Stimulated activated CD4-positive, alpha-beta T cell treated with anti-CD3 and anti-CD28 coated beads, Interleukin-12 subunit alpha, Interleukin-12 subunit beta, amount 100 ng/mL, for 24 hours (primary cell): ENCODE data around the gene GLB1L3.

ENCODE experiments used
- DNase-seq, 2 experiments: peaks; one replicate each; pipeline ENCODE4 v3.0.0-alpha.2; 2020; ENCODE audit warnings: low read depth in 2 of 2

Gene GLB1L3

GRCh38 chr11:134275534-134276395 is at the start of gene GLB1L3:
Gene GLB1L3, plus strand, starts transcription at chr11:134276379. Its CDS starts 362 bp downstream, at chr11:134276741.
- peak; percentile 59 to 70 for DNase-seq

- no peak for DNase-seq
These were observed 49.3 kb upstream of the GLB1L3 start for GRCh38 chr11:134226806-134227325.

- no peak for DNase-seq
These were observed 47.6 kb upstream of the GLB1L3 start for GRCh38 chr11:134228625-134229024.

- DNase-seq, result no peak
These were observed 46.9 kb upstream of the GLB1L3 start for GRCh38 chr11:134229126-134229790.

GRCh38 chr11:134230339-134230738 is 45.8 kb upstream of the GLB1L3 start:
- DNase-seq, result no peak

- no peak for DNase-seq
These were observed 44.1 kb upstream of the GLB1L3 start for GRCh38 chr11:134231958-134232659.

GRCh38 chr11:134233729-134234179 is 42.4 kb upstream of the GLB1L3 start:
- no peak for DNase-seq

- DNase-seq, result no peak
These were observed 40.8 kb upstream of the GLB1L3 start for GRCh38 chr11:134235399-134235798.

GRCh38 chr11:134236834-134237556 is 39.2 kb upstream of the GLB1L3 start:
- DNase-seq, result no peak

GRCh38 chr11:134237557-134237922 is 38.6 kb upstream of the GLB1L3 start:
- no peak for DNase-seq

- no peak for DNase-seq
These were observed 37.2 kb upstream of the GLB1L3 start for GRCh38 chr11:134238956-134239355.

- no peak for DNase-seq
These were observed 35.6 kb upstream of the GLB1L3 start for GRCh38 chr11:134240592-134240991.

GRCh38 chr11:134242376-134242775 is 33.8 kb upstream of the GLB1L3 start:
- no peak for DNase-seq

GRCh38 chr11:134243913-134244312 is 32.3 kb upstream of the GLB1L3 start:
- no peak for DNase-seq

- no peak for DNase-seq
These were observed 31.6 kb upstream of the GLB1L3 start for GRCh38 chr11:134244593-134244992.

- DNase-seq, result no peak
These were observed 30.7 kb upstream of the GLB1L3 start for GRCh38 chr11:134245434-134245833.

- no peak for DNase-seq
These were observed 30.1 kb upstream of the GLB1L3 start for GRCh38 chr11:134246100-134246499.

GRCh38 chr11:134246678-134247077 is 29.5 kb upstream of the GLB1L3 start:
- DNase-seq, result no peak

GRCh38 chr11:134248910-134249480 is 27.2 kb upstream of the GLB1L3 start:
- no peak for DNase-seq

GRCh38 chr11:134250246-134250645 is 25.9 kb upstream of the GLB1L3 start:
- DNase-seq, result no peak

- no peak for DNase-seq
These were observed 25.5 kb upstream of the GLB1L3 start for GRCh38 chr11:134250675-134251074.
